NB4 (cell line): ENCODE data around the gene TRAF3.

Source experiments
- TF ChIP-seq, protein P1 (sequence below): IDR thresholded peaks from one replicate; pipeline ENCODE4 v1.5.1; 2012; ENCODE audit warnings: low read depth, low read length
- TF ChIP-seq, protein P2 (sequence below): IDR thresholded peaks from 2 replicates; pipeline ENCODE4 v1.6.1; 2011; ENCODE audit warnings: low read depth, low read length

DNA sequence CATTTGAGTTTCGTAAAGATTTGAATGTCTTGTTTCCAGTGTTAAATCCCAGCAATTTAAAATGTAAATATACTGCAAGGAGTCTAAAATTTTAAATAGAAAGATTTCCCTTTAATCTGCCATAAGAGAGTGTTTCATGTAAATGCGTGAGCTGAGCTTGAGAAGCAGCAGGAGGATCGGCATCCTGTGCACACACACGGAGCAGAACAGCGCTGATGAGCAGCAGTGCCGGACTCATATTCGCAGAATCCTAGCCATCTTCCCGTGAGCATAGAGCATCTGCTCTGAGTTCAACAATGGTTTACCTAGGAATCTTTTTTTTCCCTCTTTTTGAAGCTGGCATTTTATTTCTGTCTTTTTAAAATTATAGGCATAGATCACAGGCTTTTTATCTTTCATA is 115.4 kb downstream of the TRAF3 start:
- TF ChIP-seq, protein P1, sequence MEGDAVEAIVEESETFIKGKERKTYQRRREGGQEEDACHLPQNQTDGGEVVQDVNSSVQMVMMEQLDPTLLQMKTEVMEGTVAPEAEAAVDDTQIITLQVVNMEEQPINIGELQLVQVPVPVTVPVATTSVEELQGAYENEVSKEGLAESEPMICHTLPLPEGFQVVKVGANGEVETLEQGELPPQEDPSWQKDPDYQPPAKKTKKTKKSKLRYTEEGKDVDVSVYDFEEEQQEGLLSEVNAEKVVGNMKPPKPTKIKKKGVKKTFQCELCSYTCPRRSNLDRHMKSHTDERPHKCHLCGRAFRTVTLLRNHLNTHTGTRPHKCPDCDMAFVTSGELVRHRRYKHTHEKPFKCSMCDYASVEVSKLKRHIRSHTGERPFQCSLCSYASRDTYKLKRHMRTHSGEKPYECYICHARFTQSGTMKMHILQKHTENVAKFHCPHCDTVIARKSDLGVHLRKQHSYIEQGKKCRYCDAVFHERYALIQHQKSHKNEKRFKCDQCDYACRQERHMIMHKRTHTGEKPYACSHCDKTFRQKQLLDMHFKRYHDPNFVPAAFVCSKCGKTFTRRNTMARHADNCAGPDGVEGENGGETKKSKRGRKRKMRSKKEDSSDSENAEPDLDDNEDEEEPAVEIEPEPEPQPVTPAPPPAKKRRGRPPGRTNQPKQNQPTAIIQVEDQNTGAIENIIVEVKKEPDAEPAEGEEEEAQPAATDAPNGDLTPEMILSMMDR, result no peak
- TF ChIP-seq, protein P2, sequence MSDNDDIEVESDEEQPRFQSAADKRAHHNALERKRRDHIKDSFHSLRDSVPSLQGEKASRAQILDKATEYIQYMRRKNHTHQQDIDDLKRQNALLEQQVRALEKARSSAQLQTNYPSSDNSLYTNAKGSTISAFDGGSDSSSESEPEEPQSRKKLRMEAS, result no peak
